ENCODE measurements around the gene BAZ1A.

Gene BAZ1A

GRCh38 chr14:34722723-34723545 is 152.2 kb downstream of the BAZ1A start:
- peak; percentile 79 for DNase-seq (ENCODE audit: low spot score)

GRCh38 chr14:34721129-34721528 is 154.0 kb downstream of the BAZ1A start:
- DNase-seq (ENCODE audit: low spot score) = no peak

- peak; percentile 29 for DNase-seq (ENCODE audit: low spot score)
These were observed 156.3 kb downstream of the BAZ1A start for GRCh38 chr14:34718750-34719304.

GRCh38 chr14:34715127-34715863 is 159.9 kb downstream of the BAZ1A start:
- no peak for DNase-seq (ENCODE audit: low spot score)

GRCh38 chr14:34714320-34715126 is 160.6 kb downstream of the BAZ1A start, which contains the start of gene CFL2:
Gene CFL2, minus strand, starts transcription at chr14:34714593. Its CDS starts 53 bp downstream, at chr14:34714540.
- DNase-seq (ENCODE audit: low spot score) = peak; percentile 97

- peak; percentile 64 for DNase-seq (ENCODE audit: low spot score)
These were observed 161.4 kb downstream of the BAZ1A start for GRCh38 chr14:34713681-34714319.

- DNase-seq (ENCODE audit: low spot score) = no peak
These were observed 162.0 kb downstream of the BAZ1A start for GRCh38 chr14:34713122-34713680.

- DNase-seq (ENCODE audit: low spot score) = no peak
These were observed 163.1 kb downstream of the BAZ1A start for GRCh38 chr14:34711796-34712712.

- peak; percentile 73 for DNase-seq (ENCODE audit: low spot score)
These were observed 164.0 kb downstream of the BAZ1A start for GRCh38 chr14:34711169-34711568.

GRCh38 chr14:34710744-34711143 is 164.4 kb downstream of the BAZ1A start:
- no peak for DNase-seq (ENCODE audit: low spot score)

GRCh38 chr14:34710006-34710405 is 165.2 kb downstream of the BAZ1A start:
- DNase-seq (ENCODE audit: low spot score) = no peak

- DNase-seq (ENCODE audit: low spot score) = no peak
These were observed 167.4 kb downstream of the BAZ1A start for GRCh38 chr14:34707722-34708121.

All from AG20443 (cell line).